Breast epithelium (tissue), 3 donors: ENCODE data around the gene KIFAP3.

ENCODE experiments used
- POLR2A ChIP-seq: fragments of 450-650 bp; IDR thresholded peaks from one replicate; pipeline ENCODE4 v1.6.1; 2016; ENCODE audit warnings: antibody characterized with exemption, mild to moderate bottlenecking, moderate library complexity
- TF ChIP-seq, protein P1 (sequence below), 3 donors: fragments of 450-650 bp; IDR thresholded peaks; one replicate each; pipeline ENCODE4 v1.5.1; 2016 to 2017; ENCODE audit warnings: antibody characterized with exemption in 3 of 3, mild to moderate bottlenecking in 3 of 3, moderate library complexity in 3 of 3

DNA sequence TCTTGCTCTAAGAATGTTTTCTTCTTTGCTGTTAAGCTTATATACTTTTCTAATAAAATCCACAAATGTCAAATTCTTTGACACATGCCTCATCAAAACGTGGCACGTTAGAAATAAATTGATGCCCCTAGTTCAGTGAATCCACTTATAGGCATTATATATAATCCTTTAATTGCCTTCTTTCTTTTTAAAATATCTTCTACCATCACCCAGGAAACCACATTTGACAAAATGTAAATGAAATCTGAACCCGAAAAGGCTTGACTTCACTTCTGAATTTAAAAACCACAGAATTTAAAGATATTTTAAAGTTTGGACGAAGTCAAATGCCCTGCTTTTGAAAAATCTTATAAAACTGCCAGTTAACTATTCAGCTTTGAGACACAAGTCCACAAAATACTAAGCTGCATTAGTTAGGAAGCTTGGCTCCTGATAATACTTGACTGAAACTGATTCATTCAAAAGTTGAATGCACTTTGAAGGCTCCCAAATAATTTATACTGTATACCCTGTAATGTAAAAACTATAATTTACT, 22.4 kb upstream of the KIFAP3 start:
- TF ChIP-seq, protein P1, sequence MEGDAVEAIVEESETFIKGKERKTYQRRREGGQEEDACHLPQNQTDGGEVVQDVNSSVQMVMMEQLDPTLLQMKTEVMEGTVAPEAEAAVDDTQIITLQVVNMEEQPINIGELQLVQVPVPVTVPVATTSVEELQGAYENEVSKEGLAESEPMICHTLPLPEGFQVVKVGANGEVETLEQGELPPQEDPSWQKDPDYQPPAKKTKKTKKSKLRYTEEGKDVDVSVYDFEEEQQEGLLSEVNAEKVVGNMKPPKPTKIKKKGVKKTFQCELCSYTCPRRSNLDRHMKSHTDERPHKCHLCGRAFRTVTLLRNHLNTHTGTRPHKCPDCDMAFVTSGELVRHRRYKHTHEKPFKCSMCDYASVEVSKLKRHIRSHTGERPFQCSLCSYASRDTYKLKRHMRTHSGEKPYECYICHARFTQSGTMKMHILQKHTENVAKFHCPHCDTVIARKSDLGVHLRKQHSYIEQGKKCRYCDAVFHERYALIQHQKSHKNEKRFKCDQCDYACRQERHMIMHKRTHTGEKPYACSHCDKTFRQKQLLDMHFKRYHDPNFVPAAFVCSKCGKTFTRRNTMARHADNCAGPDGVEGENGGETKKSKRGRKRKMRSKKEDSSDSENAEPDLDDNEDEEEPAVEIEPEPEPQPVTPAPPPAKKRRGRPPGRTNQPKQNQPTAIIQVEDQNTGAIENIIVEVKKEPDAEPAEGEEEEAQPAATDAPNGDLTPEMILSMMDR (IDR thresholded peaks at IDR 0.05): no peak
- TF ChIP-seq POLR2A: no peak
